ENCODE data around the gene TLR7.

The TLR7 gene

DNA sequence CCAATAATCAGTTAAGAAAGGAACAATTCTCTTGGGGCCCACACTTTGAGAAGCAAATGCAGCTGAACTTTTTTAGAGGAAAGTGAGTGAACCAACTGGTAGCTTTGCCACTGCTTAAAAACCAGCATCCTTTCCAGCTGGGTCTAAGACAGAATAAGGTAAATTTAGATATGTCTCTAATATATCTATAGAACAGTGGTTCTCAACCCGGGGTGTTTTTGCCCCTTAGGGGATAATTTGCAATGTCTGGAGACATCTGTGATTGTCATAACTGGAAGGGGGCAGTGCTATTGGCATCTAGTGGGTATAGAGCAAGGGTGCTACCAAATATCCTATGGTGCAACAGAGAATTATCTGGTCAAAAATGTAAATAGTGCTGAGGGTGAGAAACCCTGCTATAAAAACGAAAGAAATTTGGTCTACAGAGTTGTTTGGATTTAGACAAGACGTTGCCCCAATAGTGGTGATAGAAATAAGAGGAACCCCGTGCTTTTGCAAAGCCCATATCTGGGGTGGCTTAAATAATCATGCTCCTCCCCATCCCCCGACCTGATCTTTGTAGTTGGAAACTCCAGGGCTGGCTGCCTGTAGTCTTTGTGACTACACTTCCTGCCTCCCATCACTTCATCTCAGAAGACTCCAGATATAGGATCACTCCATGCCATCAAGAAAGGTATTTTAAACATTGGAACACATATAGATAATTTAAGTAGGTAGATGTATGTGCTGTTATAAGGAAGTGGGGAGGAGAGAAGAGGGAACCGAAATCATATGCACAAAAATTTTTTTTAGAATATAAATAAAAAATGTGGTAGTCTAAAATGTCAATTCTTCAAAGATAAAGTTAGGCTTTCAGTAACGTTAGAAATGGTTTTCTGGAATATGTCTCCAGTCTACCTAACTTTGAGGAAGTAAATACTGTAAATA is at the start of gene TLR7:
Gene TLR7, plus strand, starts transcription at position 622 of the 927 bp plus-strand sequence. CDS start 507 bp downstream, outside the sequence.
- no peak for DNase-seq (ENCODE audit: low read depth)

DNA sequence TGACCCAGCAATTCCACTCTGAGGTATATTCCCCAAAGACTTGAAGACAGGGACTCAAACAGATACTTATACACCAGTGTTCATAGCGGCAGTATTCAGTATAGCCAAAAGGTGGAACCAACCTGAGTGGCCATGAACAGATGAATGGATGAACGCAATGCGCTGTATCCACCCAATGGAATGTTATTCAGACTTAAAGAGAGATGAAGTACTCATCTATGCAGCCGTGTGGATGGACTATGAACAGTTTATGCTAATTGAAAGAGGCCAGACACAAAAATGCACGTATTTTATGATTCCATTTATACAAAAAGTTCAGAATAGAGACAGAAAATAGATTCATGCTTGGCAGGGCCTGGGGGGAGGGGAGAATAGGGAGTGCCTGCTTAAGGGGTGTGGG is 49.3 kb upstream of the TLR7 start:
- DNase-seq (ENCODE audit: low read depth), result no peak

GRCh38 chrX:12819222-12819621 is 47.6 kb upstream of the TLR7 start:
- no peak for DNase-seq (ENCODE audit: low read depth)

DNA sequence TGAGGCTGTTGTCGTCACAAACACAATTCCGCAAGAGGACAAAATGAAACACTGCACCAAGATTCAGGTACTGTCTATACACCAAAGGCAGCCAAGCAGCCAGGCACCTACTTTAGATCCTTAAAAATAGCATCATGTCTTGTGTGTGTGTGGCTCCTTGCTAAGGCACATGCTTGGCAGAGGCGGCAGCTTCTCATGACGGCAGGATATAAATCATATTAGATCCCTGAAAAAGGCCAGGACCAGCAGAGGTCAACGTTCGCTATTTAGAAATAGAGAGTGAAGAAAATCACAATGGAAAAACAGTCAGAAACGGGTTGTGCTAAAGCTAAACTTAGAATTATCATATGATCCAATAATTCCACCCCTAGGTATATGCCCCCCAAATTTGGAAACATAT is 46.1 kb upstream of the TLR7 start:
- no peak for DNase-seq (ENCODE audit: low read depth)

GRCh38 chrX:12824944-12825343 is 41.9 kb upstream of the TLR7 start:
- no peak for DNase-seq (ENCODE audit: low read depth)

DNA sequence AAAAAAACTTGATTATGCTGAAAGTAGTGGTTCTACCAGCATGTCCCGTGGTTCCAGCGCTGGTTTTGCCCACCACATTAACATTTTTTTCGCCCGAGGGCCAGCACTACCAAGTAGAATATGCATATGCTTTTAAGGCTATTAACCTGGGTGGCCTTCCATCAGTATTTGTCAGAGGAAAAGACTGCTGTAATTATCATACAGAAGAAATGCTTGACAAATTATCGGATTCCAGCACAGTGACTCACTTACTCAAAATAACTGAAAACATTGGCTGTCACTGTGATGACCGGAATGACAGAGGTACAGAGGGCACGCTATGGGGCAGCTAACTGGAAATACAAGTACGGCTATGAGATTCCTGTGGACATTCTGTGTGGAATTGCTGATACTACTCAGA is 41.1 kb upstream of the TLR7 start:
- DNase-seq (ENCODE audit: low read depth), result no peak

- no peak for DNase-seq (ENCODE audit: low read depth)
Measured at GRCh38 chrX:12843061-12843667, 23.7 kb upstream of the TLR7 start.

- no peak for DNase-seq (ENCODE audit: low read depth)
Measured at GRCh38 chrX:12843668-12844279, 23.1 kb upstream of the TLR7 start.

- DNase-seq (ENCODE audit: low read depth), result no peak
Measured at GRCh38 chrX:12844319-12844718, 22.6 kb upstream of the TLR7 start.

- no peak for DNase-seq (ENCODE audit: low read depth)
Measured at GRCh38 chrX:12865359-12865758, 1.5 kb upstream of the TLR7 start.

- no peak for DNase-seq (ENCODE audit: low read depth)
Measured at GRCh38 chrX:12867685-12868084, 813 bp downstream of the TLR7 start.

DNA sequence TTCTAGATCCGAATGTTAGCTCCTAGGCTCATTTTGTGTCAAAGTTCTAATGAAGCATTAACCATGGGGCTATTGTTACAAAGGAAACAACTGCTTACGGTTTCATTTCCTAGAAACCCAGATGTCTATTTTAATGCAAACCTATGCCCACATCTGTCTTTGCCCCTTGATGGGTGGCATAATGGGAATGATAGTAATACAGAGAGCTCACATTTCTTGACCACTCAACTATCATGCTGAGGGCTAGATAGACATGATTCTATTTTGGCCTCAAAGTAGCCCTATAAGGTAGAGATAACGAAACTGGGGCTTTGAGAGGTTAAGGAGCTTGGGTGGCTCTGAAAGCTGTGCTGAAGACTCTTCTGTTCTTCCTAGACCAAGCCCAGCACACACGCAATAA is 1.9 kb downstream of the TLR7 start:
- no peak for DNase-seq (ENCODE audit: low read depth)

DNA sequence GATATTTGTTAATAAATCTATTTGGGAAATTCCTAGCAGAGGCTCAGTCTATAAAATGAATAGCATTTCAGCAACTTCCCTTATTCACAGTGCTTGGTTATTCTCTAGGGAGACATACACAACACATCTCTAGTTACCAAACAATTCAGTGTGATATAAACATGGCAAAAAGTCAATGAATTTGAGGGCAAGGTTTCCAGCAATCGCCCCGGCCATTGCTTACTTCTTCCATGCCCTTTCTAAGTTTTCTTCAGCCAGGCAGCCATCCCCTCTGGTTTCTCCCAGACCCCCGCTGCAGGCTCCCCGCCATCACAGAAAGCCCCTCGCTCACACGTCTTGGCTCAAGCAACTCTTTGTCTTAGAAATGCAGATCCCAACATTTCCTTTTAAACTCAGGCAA is 4.4 kb downstream of the TLR7 start:
- DNase-seq (ENCODE audit: low read depth), result no peak

- DNase-seq (ENCODE audit: low read depth), result no peak
Measured at GRCh38 chrX:12872741-12873140, 5.9 kb downstream of the TLR7 start.

GRCh38 chrX:12874581-12874980 is 7.7 kb downstream of the TLR7 start:
- no peak for DNase-seq (ENCODE audit: low read depth)

DNA sequence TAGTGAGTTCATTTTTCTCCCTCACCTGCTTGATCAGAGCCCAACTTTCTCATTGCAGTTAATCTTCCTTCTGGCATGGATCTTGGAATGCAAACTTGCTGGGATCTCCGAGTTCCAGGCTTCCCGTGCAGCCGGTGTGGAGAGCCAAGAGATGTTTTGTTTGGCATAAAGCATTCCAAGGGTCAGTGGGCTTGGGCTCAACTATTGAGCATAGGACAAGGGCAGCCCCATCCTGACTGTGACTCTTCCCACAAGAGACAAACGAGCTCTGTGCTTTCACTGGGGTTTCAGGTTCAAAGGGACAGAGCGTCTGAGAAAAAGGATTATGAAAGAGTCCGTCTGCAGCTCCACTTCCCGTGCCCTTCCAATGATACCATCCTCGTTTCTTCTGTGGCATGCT is 10.5 kb downstream of the TLR7 start:
- DNase-seq (ENCODE audit: low read depth), result no peak

DNA sequence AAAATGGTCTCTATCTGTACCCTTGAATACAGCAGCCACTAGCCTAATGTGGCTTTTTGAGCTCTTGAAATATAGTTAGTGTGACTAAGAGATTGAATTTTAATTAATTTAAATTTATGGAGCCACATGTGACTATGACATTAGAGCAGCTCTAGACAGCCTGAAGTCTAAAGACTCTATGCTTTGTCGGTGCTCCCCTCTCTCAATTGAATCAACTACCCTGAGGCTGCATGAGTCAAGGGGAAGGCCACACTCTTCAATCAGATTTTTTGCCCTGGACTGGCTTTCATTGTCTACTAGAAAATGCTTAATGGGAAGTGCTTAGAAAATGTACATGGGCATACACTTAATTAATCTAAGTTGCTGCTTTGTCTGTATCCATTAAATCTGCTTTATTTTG is 11.7 kb downstream of the TLR7 start:
- no peak for DNase-seq (ENCODE audit: low read depth)

GRCh38 chrX:12881914-12882313 is 15.0 kb downstream of the TLR7 start:
- no peak for DNase-seq (ENCODE audit: low read depth)

DNA sequence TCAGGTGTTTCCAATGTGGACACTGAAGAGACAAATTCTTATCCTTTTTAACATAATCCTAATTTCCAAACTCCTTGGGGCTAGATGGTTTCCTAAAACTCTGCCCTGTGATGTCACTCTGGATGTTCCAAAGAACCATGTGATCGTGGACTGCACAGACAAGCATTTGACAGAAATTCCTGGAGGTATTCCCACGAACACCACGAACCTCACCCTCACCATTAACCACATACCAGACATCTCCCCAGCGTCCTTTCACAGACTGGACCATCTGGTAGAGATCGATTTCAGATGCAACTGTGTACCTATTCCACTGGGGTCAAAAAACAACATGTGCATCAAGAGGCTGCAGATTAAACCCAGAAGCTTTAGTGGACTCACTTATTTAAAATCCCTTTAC is 18.6 kb downstream of the TLR7 start:
- no peak for DNase-seq (ENCODE audit: low read depth)

- DNase-seq (ENCODE audit: low read depth), result no peak
Measured at GRCh38 chrX:12886545-12886944, 19.7 kb downstream of the TLR7 start.

GRCh38 chrX:12887141-12887540 is 20.3 kb downstream of the TLR7 start:
- no peak for DNase-seq (ENCODE audit: low read depth)

GRCh38 chrX:12887767-12888166 is 20.9 kb downstream of the TLR7 start:
- DNase-seq (ENCODE audit: low read depth), result no peak

- no peak for DNase-seq (ENCODE audit: low read depth)
Measured at GRCh38 chrX:12890467-12890866, 23.6 kb downstream of the TLR7 start.
